ENCODE results near the gene NEK6.

The NEK6 gene

GRCh38 chr9:124292696-124293593 lies 35.2 kb downstream of the NEK6 start:
- H3K4me3 ChIP-seq (replicated peaks; ENCODE audit: insufficient read depth, low read length) = no peak overlapping the region
- TF ChIP-seq CTCF (IDR thresholded peaks at IDR 0.05; ENCODE audit: insufficient read depth, low read length) (no peak), POLR2AphosphoS5 (IDR thresholded peaks at IDR 0.05; ENCODE audit: low read depth) (no peak), GABPA (IDR thresholded peaks at IDR 0.05; ENCODE audit: low read depth) (no peak), REST (IDR thresholded peaks at IDR 0.05; ENCODE audit: insufficient replicate concordance, low read depth) (no peak), SPI1 (IDR thresholded peaks at IDR 0.05; ENCODE audit: borderline replicate concordance, low read depth) (no peak)
- H3K27me3 ChIP-seq (ENCODE audit: insufficient read depth, poor library complexity, severe bottlenecking) = no peaks in the 10 kb centered on the region
- no peak for DNase-seq (ENCODE audit: low read depth in 1 of 2, low spot score in 1 of 2)
- H3K27ac ChIP-seq (replicated peaks) = no peak overlapping the region

GRCh38 chr9:124293718-124294506 lies 36.2 kb downstream of the NEK6 start:
- Histone ChIP-seq H3K4me3 (replicated peaks; ENCODE audit: insufficient read depth, low read length) (no peak overlapping the region), H3K27ac (replicated peaks) (no peak overlapping the region), H3K27me3 (ENCODE audit: insufficient read depth, poor library complexity, severe bottlenecking) (no peaks in the 10 kb centered on the region)
- peak in 1 of 2 experiments; percentile 39 for DNase-seq (ENCODE audit: low read depth in 1 of 2, low spot score in 1 of 2)
- no peak for TF ChIP-seq SPI1 (IDR thresholded peaks at IDR 0.05; ENCODE audit: borderline replicate concordance, low read depth)

GRCh38 chr9:124295159-124295794 lies 37.5 kb downstream of the NEK6 start:
- H3K27me3 ChIP-seq (ENCODE audit: insufficient read depth, poor library complexity, severe bottlenecking) = no peaks in the 10 kb centered on the region
- peak in 1 of 2 experiments; percentile 36 for DNase-seq (ENCODE audit: low read depth in 1 of 2, low spot score in 1 of 2)
- H3K27ac ChIP-seq (replicated peaks) = no peak overlapping the region; the same call in 1 of the 2 replicates
- H3K4me3 ChIP-seq (replicated peaks; ENCODE audit: insufficient read depth, low read length) = no peak overlapping the region
- no peak for TF ChIP-seq GABPA (IDR thresholded peaks at IDR 0.05; ENCODE audit: low read depth)
- peak; percentile 25; the same call in 1 of the 2 replicates for TF ChIP-seq POLR2AphosphoS5 (IDR thresholded peaks at IDR 0.05; ENCODE audit: low read depth)
- TF ChIP-seq CTCF (IDR thresholded peaks at IDR 0.05; ENCODE audit: insufficient read depth, low read length) = no peak

GRCh38 chr9:124296094-124296493 lies 38.3 kb downstream of the NEK6 start:
- H3K27me3 ChIP-seq (ENCODE audit: insufficient read depth, poor library complexity, severe bottlenecking) = no peaks in the 10 kb centered on the region
- DNase-seq (ENCODE audit: low read depth in 1 of 2, low spot score in 1 of 2) = no peak
- H3K4me3 ChIP-seq (replicated peaks; ENCODE audit: insufficient read depth, low read length) = no peak overlapping the region
- H3K27ac ChIP-seq (replicated peaks) = no peak overlapping the region
- no peak for TF ChIP-seq CTCF (IDR thresholded peaks at IDR 0.05; ENCODE audit: insufficient read depth, low read length)
- TF ChIP-seq SPI1 (IDR thresholded peaks at IDR 0.05; ENCODE audit: borderline replicate concordance, low read depth) = no peak
- no peak for TF ChIP-seq REST (IDR thresholded peaks at IDR 0.05; ENCODE audit: insufficient replicate concordance, low read depth)
- no peak for TF ChIP-seq POLR2AphosphoS5 (IDR thresholded peaks at IDR 0.05; ENCODE audit: low read depth)
